ENCODE data around the gene GLIS2.
A peak's percentile ranks its signal among the peaks of the same experiment; 100 is the strongest.

Gene GLIS2

GRCh38 chr16:4354512-4355409, 38.9 kb downstream of the GLIS2 start:
- DNase-seq: no peak

- no peak for DNase-seq
These were observed 41.0 kb downstream of the GLIS2 start for GRCh38 chr16:4356820-4357219.

GRCh38 chr16:4358236-4358635, 42.4 kb downstream of the GLIS2 start:
- DNase-seq: no peak

GRCh38 chr16:4358831-4359561, 43.1 kb downstream of the GLIS2 start:
- DNase-seq: peak; percentile 62

GRCh38 chr16:4359914-4360313, 44.0 kb downstream of the GLIS2 start:
- DNase-seq: no peak

GRCh38 chr16:4360538-4361021, 44.7 kb downstream of the GLIS2 start:
- no peak for DNase-seq

- DNase-seq: no peak
These were observed 45.4 kb downstream of the GLIS2 start for GRCh38 chr16:4361033-4361943.

GRCh38 chr16:4361944-4362311, 46.1 kb downstream of the GLIS2 start:
- DNase-seq: no peak

GRCh38 chr16:4362476-4363135, 46.7 kb downstream of the GLIS2 start:
- DNase-seq: no peak

- DNase-seq: no peak
These were observed 48.5 kb downstream of the GLIS2 start for GRCh38 chr16:4364196-4365013.

GRCh38 chr16:4365014-4365406, 49.1 kb downstream of the GLIS2 start:
- DNase-seq: no peak

- DNase-seq: no peak
These were observed 49.7 kb downstream of the GLIS2 start for GRCh38 chr16:4365615-4366014.

- DNase-seq: no peak
These were observed 50.1 kb downstream of the GLIS2 start for GRCh38 chr16:4366016-4366415.

GRCh38 chr16:4367393-4367856, 51.6 kb downstream of the GLIS2 start:
- DNase-seq: no peak

- no peak for DNase-seq
These were observed 53.3 kb downstream of the GLIS2 start for GRCh38 chr16:4369007-4369733.

- DNase-seq: no peak
These were observed 54.3 kb downstream of the GLIS2 start for GRCh38 chr16:4370151-4370550.

GRCh38 chr16:4370570-4371356, 54.9 kb downstream of the GLIS2 start:
- no peak for DNase-seq

- DNase-seq: peak; percentile 59
These were observed 55.6 kb downstream of the GLIS2 start, which contains the start of gene VASN for GRCh38 chr16:4371357-4372000. TSS of gene VASN (plus strand) at chr16:4371848. CDS start at chr16:4380878, 9,030 bp downstream.

GRCh38 chr16:4372001-4372577, 56.2 kb downstream of the GLIS2 start:
- DNase-seq: peak; percentile 17
